PFSK-1 (cell line): Measurements from ENCODE around the gene PLEKHM3.

ENCODE experiments used
- SIN3A ChIP-seq: IDR thresholded peaks from 2 replicates; pipeline ENCODE4 v1.6.1; 2012; ENCODE audit warnings: mild to moderate bottlenecking, low read length, moderate library complexity, borderline replicate concordance; ENCODE audit not compliant: insufficient read depth
- TAF1 ChIP-seq: IDR thresholded peaks from 2 replicates; pipeline ENCODE4 v1.6.1; 2012; ENCODE audit warnings: low read length, control low read depth, borderline replicate concordance; ENCODE audit not compliant: insufficient read depth

GRCh38 chr2:207944334-207944733, 81.0 kb downstream of the PLEKHM3 start:
- TF ChIP-seq SIN3A = no peak
- TF ChIP-seq TAF1 = no peak
